HG03558 (cell line): ENCODE data around the gene P3R3URF.

Experiments used
- ATAC-seq: cut with Tn5 transposase; IDR thresholded peaks from one replicate; pipeline ENCODE4 v1.9.1; 2021; ENCODE audit warnings: moderate number of reproducible peaks; ENCODE audit not compliant: unreplicated experiment; ENCODE audit errors: extremely low read depth

P3R3URF gene

DNA sequence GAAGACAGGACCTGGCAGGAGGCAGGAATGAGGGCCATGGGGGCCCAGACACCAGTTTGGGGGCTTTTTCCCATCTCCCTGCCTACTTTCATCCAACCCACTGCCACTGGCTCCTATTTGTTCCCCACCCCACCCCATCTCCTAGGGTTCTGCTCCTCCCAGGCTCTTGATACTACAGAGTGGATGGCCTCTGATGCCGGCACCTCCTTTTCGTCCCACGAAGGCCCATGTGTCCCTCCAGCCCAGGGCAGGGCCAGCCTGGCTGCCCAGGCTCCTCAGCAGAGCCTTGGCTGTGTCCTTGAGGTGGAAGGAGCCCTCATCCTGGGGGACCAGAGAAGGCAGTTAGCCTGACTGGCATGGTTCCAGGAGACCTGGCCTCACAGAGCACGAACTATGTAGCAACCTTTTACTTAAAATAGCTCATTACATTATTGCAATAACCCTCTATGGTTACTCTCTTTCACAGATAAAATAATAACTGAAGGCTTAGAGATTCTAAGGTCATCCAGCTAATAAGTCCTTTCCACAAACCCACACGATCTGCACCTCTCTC is 18.4 kb upstream of the P3R3URF start:
- no peak for ATAC-seq

DNA sequence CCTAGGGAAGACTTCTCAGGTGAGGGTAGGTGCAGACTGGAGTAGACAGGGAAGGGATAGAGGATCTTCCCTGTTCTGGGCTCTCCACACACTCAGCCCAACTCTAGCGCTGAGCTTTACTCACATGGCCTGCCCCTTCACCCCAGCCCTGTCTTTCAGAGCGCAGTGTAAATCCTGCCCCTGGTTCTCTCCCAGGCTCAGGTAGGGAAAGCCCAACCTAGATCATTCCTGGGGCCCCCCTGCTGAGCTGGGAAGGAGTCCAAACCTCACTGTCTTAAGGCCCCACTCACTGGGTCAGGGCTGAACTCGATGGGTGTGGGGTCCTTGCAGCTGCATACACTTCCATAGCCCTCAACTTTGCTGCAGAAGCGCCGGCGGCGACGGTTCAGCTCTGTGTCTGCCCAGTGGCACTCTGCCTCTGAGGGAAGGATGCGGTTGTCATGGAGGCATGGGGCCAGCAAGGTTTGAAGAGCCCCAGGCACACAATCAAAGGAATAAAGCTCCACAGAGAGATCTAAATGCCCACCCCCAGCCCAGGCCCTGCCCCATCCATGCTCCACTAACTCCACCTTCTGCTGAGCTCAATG is 17.8 kb upstream of the P3R3URF start:
- no peak for ATAC-seq

DNA sequence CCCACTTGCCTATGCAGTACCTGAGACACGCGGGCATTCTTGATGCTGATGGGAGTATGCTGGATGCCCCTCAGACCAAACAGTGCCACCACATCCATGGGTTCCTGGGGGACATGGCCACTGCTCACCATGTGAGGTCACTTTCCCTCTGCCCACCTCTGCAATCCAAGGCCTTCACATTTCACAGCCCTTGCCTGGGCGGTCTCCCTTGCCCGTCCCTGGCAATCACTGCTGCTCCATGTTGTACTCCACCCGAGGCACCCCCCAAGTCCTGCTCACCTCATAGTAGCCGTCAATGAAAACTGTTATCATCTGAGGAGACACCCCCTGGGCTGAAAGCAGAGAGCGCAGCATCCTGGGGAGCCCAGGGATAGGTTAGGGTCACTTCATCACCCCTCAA is 17.0 kb upstream of the P3R3URF start:
- no peak for ATAC-seq

GRCh38 chr1:46192171-46192570 is 15.9 kb upstream of the P3R3URF start:
- no peak for ATAC-seq

- no peak for ATAC-seq
Measured at GRCh38 chr1:46191033-46191701, 14.9 kb upstream of the P3R3URF start.

DNA sequence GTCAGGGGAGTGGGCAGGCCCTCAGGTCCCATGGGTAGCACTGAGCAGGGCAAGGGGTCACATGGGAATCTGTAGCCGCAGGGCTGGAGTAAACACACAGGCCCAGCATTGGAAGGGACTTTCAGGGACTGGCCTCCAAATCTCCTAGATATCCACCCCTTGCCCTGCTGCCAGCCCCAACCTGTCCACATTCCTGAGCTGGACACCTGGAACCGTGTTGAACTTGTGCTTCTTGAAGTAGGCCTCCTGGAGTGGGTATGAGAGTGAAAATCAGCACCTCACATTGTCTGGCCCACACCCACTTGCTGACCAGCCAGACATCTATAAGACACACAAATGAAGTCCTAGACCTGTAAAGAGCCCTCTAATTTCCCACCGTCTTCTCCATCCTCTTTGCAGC is 14.3 kb upstream of the P3R3URF start:
- ATAC-seq: no peak

DNA sequence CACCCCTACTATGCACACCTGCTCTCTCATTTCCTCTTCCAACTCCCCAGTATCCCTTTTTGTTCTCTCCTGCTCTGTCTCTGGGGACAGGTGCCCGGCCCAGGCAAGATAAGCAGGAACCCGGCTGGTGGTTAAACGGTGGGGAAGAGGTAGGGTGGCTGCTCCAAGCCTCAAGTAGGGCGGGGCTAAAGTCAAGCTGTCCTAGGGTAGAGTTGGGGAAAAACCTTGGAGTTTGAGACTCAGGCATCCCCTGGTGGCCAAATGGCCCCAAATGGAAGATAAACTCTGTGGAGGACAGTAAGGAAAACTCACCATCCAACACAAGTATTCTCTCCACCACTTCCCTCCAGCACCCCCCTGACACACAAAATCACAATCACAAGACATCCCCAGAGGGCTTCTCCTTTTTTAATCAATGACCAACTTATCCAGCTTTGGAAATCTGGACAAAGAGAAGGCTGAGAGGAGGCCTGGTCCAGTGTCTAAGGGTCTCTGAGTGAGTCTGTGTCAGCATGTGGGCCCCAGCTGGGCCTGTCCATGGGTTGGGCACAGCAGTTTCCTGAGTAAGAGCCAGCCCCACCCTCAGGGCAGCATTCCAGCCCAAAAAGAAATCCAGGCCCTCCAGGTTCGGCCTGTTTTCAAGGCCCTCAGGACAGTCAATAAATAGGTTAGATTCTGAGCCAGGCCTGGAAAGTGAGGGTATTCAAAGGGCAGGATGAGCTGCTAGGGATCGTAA is 12.2 kb upstream of the P3R3URF start:
- ATAC-seq: no peak

DNA sequence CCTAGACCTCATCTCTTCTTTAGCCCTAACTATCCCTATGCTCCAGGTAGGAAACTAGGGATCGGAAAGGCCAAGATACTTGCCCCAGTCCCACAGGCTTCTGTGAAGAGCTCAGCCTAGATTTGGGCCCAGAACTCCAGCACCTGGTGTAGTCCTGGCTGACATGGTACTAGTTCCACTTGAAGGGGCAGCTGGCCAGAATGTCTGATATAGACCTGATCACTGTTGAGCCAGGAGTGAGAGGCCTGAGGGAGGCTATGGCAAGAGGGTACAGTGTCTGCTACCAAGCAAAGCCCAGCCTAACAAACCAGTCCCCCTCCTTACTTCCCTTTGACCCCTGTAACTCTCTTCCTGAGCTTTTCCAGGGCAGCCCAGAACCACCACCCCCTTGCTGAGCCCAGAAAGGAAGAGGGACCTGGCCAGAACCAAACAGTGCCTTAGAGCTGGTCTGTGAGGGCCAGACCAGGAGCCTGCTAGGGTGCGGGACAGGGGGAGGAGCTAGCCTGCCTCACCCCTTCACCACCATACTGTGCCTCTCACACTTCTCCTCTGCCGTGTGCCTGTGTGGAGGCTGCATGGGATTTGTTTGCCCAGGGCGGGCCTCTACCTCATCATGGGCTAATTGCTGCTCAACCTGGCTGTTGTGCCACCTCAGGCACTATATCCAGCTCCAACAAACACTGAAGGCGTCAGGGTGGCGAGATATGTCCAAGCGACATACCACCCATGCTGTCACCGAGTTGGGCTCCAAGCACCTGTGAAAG is 11.0 kb upstream of the P3R3URF start:
- no peak for ATAC-seq

DNA sequence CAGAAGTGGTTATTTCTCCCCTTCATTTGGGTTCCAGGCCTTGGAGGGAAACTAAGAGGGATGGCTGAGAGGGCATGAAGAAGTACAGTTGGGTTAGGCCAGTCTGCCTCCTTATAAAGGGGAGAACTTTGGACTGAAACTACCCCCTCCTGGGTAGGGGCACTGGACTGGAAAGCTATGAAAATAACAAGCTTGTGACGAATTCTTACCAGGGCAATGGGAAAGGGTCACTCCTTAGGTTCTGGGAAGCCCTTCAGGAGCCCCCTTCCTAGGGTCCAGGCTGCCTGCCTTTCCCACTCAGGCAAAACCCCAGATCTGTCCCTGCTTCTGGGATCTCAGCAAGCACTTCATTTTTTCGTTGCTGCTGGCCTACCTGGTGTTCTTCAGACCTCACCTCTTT is 9.8 kb upstream of the P3R3URF start:
- ATAC-seq: no peak

GRCh38 chr1:46184920-46185658 is 8.8 kb upstream of the P3R3URF start:
- ATAC-seq: no peak

DNA sequence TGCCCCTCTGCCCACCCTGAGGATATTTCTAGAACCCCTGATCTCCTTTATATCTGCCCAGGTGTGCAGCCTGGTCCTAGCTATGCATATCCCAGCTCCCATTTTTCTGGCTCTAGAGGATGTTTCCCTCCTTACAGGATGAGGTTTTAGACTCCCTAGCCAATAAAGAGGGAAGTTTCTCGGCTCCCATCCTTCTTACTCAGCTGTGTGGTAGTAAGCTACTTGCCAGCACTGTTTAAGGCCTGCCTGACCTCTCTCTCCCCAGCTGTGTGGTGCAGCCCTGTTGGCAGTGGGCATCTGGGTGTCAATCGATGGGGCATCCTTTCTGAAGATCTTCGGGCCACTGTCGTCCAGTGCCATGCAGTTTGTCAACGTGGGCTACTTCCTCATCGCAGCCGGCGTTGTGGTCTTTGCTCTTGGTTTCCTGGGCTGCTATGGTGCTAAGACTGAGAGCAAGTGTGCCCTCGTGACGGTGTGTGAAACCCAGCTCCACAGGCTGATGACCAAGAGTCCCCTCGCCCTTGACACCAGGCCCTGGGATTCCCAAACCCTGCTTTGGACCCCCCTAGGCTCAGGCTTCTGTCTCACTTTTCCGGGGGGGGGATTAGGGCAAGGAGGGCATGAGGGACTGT is 7.8 kb upstream of the P3R3URF start:
- no peak for ATAC-seq

DNA sequence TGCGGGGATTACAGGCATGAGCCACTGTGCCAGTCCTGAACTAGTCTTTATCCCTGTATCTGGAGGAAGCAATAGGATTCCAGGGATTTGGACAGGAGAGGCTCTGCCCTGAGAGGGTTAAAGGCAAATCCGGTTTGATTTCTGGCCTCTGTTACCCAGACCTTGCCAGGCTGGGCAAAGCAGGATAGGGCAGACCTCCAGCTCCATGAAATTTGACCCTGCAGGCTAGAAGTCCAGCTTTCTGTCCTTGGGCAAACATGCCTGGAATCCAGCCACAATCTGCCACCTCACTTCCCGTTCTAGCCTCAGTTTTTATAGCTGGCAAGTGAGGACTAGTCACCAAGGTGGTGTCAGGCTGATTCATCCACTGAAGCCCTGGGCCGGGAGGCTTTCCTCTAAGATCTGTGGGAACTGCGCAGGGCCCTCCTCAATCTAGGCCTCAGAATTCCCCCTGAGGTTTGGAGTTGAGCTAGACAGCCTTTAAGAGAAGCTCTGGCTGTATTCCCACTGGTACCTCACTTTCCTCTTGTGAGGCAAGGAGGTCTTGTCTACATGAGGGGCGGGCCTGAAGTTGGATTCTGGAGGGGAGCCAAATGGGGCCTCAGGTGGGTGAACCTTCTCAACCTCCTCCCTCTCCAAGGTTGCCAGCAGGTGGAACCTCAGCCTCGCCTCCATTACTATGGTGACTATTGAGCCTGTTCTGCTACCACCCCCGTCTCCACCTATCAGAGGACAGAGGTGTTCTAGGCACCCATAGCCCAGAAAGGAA is 7.0 kb upstream of the P3R3URF start:
- ATAC-seq: no peak

DNA sequence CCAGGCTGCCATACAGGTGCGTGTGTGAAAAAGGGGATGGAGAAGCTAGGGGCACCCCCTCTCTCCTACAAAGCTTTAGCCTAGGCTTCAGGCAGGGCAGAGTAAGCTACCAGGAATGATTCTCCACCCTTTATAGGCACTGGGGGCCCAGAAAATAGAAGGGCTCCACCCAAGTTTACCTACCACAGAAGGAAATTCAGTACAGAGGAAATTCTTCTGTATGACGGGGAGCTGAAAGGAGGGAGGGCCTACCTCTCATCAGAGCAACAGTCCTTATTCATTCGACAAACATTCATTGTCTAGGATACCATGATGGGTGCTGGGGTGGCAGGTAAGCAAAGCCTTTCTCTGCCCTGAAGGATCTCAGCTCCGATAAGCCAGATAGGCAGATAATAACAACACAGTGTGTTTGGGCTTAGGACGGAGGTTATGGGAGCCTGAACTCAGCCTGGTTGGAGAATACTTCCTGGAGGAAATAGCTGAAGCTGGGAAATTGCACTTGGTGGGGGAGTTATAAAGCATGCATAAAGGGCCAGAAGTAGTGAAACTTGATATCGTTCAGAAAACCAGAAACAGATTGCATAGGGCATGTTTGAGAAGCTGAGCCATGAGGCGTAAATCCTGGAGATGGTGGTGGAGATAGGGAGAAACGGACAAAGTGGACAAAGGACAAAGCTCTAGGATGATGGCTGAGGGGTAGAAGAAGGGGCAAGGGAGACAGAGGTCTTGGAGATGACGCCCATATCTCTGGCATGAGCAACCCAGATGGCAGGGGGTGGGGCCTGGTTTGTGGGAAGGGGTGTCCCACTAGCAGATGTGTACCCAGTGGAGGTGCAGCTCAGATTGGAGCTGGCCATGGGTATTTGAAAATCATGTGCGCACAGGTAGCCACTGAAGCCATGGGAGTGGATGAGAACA is 5.3 kb upstream of the P3R3URF start:
- ATAC-seq: no peak

DNA sequence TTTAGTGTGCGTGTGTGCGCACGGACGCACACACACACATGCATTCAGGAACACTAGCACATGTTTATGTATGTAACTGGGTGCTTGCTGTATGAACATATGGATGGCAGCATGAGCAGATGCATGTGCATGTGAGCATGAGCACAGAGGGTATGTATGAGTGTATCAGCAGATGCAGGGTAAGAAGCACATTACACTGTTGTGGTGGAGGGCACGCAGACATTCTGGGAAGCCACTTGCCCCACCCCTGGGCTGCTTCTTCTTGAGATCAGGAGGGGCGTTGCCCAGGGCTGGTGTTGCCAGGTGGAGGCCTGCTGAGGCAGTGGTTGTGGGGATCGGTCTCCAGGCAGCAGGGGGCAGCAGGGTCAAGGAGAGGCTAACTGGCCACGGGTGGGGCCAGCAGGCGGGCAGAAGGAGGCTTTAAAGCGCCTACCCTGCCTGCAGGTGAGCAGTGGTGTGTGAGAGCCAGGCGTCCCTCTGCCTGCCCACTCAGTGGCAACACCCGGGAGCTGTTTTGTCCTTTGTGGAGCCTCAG is 3.9 kb upstream of the P3R3URF start:
- no peak for ATAC-seq

DNA sequence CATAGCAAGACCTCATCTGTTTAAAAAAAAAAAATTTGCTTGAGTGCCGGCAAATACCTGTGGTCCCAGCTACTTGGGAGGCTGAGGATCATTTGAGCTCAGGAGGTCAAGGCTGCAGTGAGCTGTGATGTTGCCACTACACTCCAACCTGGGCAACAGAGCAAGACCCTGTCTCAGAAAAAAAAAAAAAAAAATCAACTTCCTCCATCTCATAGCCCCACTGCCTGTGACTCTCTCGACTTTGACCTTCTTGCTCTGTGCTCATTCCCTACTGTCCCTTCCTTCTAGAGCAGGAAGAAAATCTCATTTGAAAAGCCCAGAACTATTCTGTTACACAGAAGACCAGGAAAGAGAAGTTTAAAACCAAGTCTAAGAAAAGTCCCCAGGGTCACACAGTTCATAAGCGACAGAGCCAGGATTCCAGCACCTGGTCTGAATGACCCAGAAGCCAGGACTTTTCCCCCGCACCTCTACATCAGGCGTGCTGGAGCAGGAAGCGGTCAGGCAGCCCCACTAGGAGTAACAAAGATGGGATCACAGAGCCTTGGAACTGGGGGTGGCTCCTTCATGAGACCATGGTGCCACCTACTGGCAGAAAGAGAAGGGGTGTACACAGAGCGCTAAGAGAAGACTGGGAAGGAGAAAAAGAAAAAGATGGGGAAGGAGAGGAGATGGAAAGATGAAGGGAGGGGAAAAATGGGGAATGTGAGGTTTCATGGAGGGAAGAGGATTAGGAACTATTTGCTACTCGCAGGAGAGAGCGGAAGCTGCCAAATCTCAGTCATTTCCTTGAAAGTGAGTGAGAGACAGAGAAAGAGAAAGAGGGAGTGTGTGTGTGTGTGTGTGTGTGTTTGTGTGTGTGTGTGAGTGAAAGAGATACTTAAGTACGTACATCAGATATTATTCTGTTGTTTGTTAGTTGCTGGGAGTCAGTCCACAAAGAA is 3.1 kb upstream of the P3R3URF start:
- no peak for ATAC-seq

GRCh38 chr1:46175243-46175642 is 1.0 kb downstream of the P3R3URF start:
- no peak for ATAC-seq
